ENCODE measurements around the gene PDLIM5.

The PDLIM5 gene

DNA sequence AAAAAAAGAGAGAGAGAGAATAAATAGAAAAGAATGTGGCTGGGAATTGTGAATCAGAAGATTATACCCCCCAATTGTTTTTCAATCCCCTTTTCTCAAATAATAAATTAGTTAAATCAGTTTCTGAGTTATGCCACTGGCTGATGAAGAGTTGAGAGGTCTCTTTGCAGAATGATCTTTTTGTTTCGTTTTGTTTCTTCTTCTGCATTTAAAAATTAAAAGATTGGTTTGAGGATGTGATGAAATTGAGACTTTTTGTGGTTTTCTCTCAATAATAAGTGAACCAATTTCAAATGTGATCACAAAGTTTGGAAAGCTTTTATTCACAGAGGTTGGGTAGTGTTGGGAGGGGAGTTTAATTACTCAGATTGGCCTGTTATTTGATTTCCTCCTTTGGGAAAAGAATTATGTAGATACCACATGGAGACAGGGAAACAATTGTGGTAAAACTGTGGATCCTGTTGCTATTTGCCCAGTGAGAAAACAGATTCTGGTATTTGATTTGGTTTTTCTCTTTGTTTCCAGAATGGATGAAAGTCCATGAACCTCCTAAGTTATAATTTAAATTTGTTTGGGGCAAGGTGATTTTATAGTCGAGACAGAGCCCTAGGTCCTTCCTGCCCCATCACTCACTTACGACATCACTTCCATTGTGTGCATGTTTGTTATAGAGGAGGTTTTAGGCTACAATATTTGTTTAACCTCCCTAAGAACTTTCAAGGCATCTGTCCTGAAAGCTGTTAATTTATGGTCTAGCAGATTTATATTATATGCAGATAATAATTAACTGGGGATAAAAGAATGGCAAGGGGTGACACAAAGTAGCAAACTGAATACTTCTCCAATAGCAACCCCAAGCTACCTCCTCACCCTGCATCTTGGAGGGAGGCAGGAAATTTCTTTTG is 214.0 kb downstream of the PDLIM5 start:
- no peak for DNase-seq

GRCh38 chr4:94668724-94669123 is 217.0 kb downstream of the PDLIM5 start:
- DNase-seq, result no peak

DNA sequence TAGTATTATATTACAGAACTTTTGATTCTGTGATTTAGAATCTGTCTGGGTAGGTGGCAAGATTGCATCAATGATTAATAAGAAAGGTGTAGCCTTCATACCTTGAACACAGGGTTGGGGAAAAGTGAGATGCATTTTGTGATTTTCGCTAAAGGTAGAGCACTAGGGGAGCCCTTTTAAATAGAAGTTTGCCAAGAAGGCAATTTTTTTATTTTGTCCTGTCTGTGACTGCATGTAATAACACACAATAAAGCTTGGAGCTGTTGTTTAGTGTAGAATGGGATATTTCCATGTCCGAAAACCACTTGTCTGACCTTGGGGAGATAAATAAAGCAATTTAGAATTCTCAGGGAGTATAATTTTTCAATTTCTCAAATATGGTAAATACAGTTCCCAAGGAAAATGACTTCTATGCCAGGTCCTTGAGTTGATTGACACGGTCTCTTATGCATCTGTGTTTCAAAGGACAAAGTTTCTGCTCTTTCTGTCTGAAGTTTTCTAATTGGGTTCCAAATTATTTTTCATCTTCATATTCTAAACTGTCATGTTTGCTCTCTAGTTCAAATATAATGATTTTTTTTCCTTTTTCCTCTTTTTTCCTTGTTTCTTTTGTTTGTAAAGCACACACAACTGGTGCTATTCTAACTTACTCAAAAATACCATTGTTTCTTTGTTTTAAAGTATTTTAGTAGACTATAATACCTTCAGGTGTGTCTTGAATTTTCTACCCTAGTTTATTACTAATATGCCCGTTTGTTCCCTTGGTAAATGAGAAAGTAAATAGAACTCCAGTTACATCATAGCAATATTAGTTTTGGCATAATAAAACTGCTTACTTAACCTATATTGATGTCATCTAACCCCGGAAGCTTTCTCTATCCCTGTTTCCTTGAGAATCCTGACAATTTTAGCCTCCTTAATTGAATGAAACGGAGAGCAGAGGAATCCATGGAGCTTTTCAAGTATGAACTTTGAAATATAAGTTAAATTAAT is 218.2 kb downstream of the PDLIM5 start:
- no peak for DNase-seq

- DNase-seq, result no peak
Observed at GRCh38 chr4:94671113-94671512, 219.4 kb downstream of the PDLIM5 start.

DNA sequence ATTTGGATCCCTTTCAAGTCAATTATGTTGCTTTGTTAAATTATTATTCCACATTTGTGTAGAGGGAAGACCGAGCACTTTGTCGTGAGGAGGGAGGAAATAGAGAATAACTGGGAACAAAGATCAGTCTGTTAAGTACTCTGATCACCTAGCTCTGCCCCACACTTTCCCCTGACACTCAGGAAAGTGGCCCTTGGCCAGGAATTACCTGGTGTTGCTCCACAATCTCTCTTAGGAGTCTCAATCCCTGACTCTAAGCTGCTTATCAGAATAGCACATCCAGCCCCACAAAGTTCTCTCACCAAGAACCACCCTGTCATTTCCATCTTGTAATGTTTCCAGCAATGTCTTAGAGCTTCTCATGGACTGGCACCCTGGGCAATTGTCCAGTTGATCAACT is 222.2 kb downstream of the PDLIM5 start:
- DNase-seq, result no peak

GRCh38 chr4:94676970-94677369 is 225.2 kb downstream of the PDLIM5 start:
- no peak for DNase-seq

GRCh38 chr4:94678896-94679295 is 227.2 kb downstream of the PDLIM5 start:
- DNase-seq, result no peak

- DNase-seq, result no peak
Observed at GRCh38 chr4:94680176-94680862, 228.6 kb downstream of the PDLIM5 start.

- DNase-seq, result no peak
Observed at GRCh38 chr4:94686086-94686485, 234.3 kb downstream of the PDLIM5 start.

- no peak for DNase-seq
Observed at GRCh38 chr4:94689155-94689860, 237.6 kb downstream of the PDLIM5 start.

DNA sequence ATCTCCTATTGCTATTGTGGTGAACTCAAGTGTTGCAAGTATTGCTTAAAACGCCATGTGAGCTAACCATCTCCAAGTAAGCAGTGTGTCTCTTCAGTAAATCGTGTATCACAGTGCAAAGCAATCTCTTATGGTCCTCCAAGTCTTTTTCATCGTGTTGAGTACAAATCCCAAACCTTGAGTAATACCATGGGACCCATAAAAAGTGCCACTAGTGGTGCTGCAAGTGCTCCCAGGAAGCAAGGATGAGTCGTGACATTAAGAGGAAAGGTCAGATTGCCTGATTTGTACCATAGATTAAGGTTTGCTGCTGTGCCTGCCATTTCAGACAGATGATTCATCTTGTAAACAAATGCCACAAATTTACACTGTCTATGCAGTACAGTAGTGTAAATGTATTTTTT is 239.1 kb downstream of the PDLIM5 start:
- no peak for DNase-seq

GRCh38 chr4:94691552-94691951 is 239.8 kb downstream of the PDLIM5 start:
- no peak for DNase-seq

DNA sequence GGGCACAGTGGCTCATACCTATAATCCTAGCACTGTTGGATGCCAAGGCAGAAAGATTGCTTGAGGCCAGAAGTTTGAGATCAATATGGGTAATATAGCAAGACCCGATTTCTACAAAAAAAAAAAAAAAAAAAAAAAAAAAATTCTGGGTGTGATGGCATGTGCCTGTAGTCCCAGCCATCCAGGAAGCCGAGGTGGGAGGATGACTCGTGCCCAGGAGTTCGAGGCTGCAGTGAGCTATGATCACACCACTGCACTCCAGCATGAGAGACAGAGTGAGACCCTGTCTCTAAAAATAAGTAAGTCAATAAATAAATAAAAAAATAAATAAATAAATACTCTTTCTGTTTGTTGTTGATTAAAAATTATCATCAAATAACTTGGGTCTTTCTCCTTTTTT is 243.6 kb downstream of the PDLIM5 start:
- no peak for DNase-seq

- DNase-seq, result no peak
Observed at GRCh38 chr4:94698187-94698586, 246.4 kb downstream of the PDLIM5 start.

DNA sequence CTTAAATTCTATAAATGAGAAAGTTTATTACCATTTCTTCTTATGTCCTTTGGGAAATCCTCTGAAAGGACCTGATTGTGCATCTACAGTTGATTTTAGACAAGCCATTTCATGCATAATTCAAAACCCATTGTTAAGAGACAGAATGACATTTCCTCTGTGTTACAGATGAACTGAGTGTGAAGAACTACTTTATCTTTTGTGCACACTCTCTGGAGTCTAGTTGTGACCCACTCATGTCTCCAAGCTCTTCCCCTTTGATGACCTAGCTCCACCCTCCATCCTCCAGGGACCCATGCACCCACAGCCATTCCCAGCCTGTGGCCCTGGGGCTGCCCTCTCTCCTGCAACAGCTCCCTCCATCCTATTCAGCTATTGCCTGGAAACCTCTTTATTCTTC is 248.6 kb downstream of the PDLIM5 start:
- no peak for DNase-seq

- DNase-seq, result no peak
Observed at GRCh38 chr4:94701631-94702300, 250.0 kb downstream of the PDLIM5 start.

DNA sequence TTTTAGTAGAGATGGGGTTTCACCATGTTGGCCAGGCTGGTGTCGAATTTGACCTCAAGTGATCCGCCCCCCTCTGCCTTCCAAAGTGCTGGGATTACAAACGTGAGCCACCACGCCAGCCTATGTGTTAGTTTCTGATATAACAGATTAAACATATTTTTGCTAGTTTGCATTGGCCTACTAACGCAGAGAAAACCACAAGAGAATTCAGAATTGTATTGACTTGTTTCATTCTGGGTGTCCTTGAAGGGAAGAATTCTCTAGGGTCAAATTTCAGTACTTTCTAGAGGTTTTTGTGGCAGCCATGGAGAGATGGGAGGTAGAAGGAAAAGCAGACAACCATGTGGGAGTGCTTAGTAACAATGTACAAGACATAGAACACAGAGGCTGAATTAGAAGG is 259.9 kb downstream of the PDLIM5 start:
- no peak for DNase-seq

DNA sequence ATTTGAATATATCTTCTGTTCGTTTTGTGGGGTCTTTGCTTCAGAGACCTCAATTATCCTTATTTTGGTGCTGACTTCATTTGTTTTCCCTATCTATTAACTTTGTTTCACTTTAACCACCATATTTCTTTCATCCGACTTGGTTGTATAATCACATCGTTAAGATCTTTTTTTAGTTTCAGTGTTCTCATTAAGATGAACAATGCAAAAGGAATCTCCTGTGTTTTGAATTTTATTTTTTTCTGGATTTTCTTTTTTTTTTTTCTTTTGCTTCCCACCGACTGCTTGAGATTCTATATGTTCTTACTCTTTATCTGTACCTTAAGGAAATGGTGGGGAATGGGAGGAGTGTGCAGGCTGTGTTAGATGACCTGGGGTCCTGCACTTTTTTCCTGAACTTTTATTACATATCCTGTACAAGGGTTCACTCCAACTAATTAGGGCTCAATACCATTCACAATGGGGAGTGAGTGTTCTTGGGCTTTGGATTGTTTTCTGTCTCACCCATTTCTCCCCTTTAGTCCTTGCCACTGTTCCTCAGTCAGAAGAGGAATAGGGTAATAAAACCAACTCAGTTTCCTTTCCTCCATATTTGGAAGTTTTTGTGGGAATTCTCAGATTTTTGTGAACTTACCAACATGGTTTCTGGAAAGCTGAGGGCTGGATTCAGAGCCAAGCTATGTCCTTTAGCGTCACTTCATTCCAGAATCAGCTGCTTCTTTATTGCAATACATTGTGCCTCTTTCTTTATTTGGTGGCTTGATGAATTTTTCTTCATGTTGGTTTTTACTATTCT is 262.8 kb downstream of the PDLIM5 start:
- DNase-seq, result no peak

GRCh38 chr4:94715726-94716125 is 264.0 kb downstream of the PDLIM5 start:
- no peak for DNase-seq
